Suprapubic skin (tissue), 4 donors: ENCODE measurements around the gene ARTN. TPM values are rescaled to one million over a fixed set of nuclear protein-coding genes. Genes with fewer than 3 reads are reported as not detected.

ENCODE experiments used
- DNase-seq, 2 donors: peaks; one replicate each; pipeline ENCODE4 v3.0.0-alpha.2; 2019; ENCODE audit warnings: low spot score in 2 of 2
- H3K27ac ChIP-seq: fragments of 200-600 bp; sonication (generic); one replicate; pipeline ENCODE4 v1.5.1; 2019
- H3K27me3 ChIP-seq: fragments of 200-600 bp; sonication (generic); one replicate; pipeline ENCODE4 v1.5.1; 2019
- H3K36me3 ChIP-seq: fragments of 200-600 bp; sonication (generic); one replicate; pipeline ENCODE4 v1.5.1; 2019
- H3K4me1 ChIP-seq: fragments of 200-600 bp; sonication (generic); one replicate; pipeline ENCODE4 v1.5.1; 2019
- H3K4me3 ChIP-seq: fragments of 200-600 bp; sonication (generic); one replicate; pipeline ENCODE4 v1.5.1; 2019; ENCODE audit warnings: mild to moderate bottlenecking
- H3K9me3 ChIP-seq: fragments of 200-600 bp; sonication (generic); one replicate; pipeline ENCODE4 v1.5.1; 2019
- CTCF ChIP-seq, 2 donors: fragments of 200-600 bp in 1 of 2; fragments of 450-650 bp in 1 of 2; sonication (generic) in 1 of 2; IDR thresholded peaks; one replicate each; pipeline ENCODE4 v1.5.1; 2016 to 2019; ENCODE audit warnings: antibody characterized with exemption in 2 of 2, mild to moderate bottlenecking in 1 of 2, moderate library complexity in 1 of 2
- EP300 ChIP-seq: sonication (generic); formaldehyde crosslinking; IDR thresholded peaks from one replicate; pipeline ENCODE4 v1.6.1; 2017; ENCODE audit warnings: antibody characterized with exemption
- POLR2A ChIP-seq, 2 donors: fragments of 450-650 bp; IDR thresholded peaks; one replicate each; pipeline ENCODE4 v1.6.1; 2017; ENCODE audit warnings: antibody characterized with exemption in 2 of 2, mild to moderate bottlenecking in 2 of 2, moderate library complexity in 2 of 2
- POLR2AphosphoS5 ChIP-seq, 3 donors: sonication (generic); formaldehyde crosslinking; IDR thresholded peaks; one replicate each; pipeline ENCODE4 v1.6.1; 2017; ENCODE audit warnings: antibody characterized with exemption in 3 of 3
- WGBS: methylation state at CpG from one replicate; pipeline ENCODE4 v1.1.5; 2018; 5-methylcytosine and 5-hydroxymethylcytosine counted together
- total RNA-seq, 4 donors: library from RNA; depleted of rRNA; stranded (reverse); fragments of >200 nt; gene quantifications; one replicate each; pipeline ENCODE4 v1.1.0, GENCODE V29; 2016

ARTN gene
- total RNA-seq, 4 donors from 2014 or later: 0.38 to 0.91 (median 0.72) TPM; not detected in 1

GRCh38 chr1:43968348-43968948 is 34.8 kb downstream of the ARTN start:
- H3K27me3 ChIP-seq: no peaks in the 10 kb centered on the region
- TF ChIP-seq POLR2A (IDR thresholded peaks at IDR 0.05) (no peak), CTCF (IDR thresholded peaks at IDR 0.05) (no peak), POLR2AphosphoS5 (IDR thresholded peaks at IDR 0.05) (no peak), EP300 (no peak)
- H3K4me1 ChIP-seq: peaks cover 23% of the 10 kb centered on the region
- H3K9me3 ChIP-seq: no peaks in the 10 kb centered on the region
- peaks cover 44% of the 10 kb centered on the region for H3K36me3 ChIP-seq
- H3K4me3 ChIP-seq: no peak overlapping the region
- no peak overlapping the region for H3K27ac ChIP-seq
- DNase-seq: no peak
- WGBS: 77% methylated on average over 6 of the region's 6 CpGs

GRCh38 chr1:43969416-43969745 is 35.8 kb downstream of the ARTN start:
- DNase-seq: no peak
- Histone ChIP-seq H3K36me3 (peaks cover 36% of the 10 kb centered on the region), H3K27ac (no peak overlapping the region), H3K4me1 (peaks cover 28% of the 10 kb centered on the region), H3K4me3 (peak overlapping the region; percentile 66), H3K27me3 (no peaks in the 10 kb centered on the region), H3K9me3 (no peaks in the 10 kb centered on the region)
- TF ChIP-seq POLR2A (IDR thresholded peaks at IDR 0.05) (no peak), CTCF (IDR thresholded peaks at IDR 0.05) (no peak), EP300 (no peak), POLR2AphosphoS5 (IDR thresholded peaks at IDR 0.05) (no peak)
- WGBS: 60% methylated on average over 7 of the region's 7 CpGs

- Histone ChIP-seq H3K36me3 (peaks cover 32% of the 10 kb centered on the region), H3K27ac (no peak within 1 kb of the TSS), H3K9me3 (no peaks in the 10 kb centered on the region), H3K4me1 (peaks cover 28% of the 10 kb centered on the region), H3K27me3 (no peaks in the 10 kb centered on the region), H3K4me3 (peak within 1 kb of the TSS; percentile 66)
- TF ChIP-seq CTCF (IDR thresholded peaks at IDR 0.05) (no peak), POLR2AphosphoS5 (IDR thresholded peaks at IDR 0.05) (no peak), EP300 (no peak), POLR2A (IDR thresholded peaks at IDR 0.05) (no peak)
- DNase-seq: peak; percentile 99
- 1% methylated on average over 26 of the region's 47 CpGs for WGBS
Observed at GRCh38 chr1:43969746-43970466, 36.3 kb downstream of the ARTN start, which contains the start of gene DPH2. Gene DPH2, plus strand, starts transcription at chr1:43970010. Its CDS starts 166 bp downstream, at chr1:43970176.

GRCh38 chr1:43970502-43970901 is 36.9 kb downstream of the ARTN start:
- no peak overlapping the region for H3K27ac ChIP-seq
- no peaks in the 10 kb centered on the region for H3K27me3 ChIP-seq
- WGBS: 49% methylated on average over 5 of the region's 5 CpGs
- peaks cover 32% of the 10 kb centered on the region for H3K36me3 ChIP-seq
- H3K4me3 ChIP-seq: peak overlapping the region; percentile 66
- no peaks in the 10 kb centered on the region for H3K9me3 ChIP-seq
- no peak for TF ChIP-seq POLR2AphosphoS5 (IDR thresholded peaks at IDR 0.05)
- TF ChIP-seq CTCF (IDR thresholded peaks at IDR 0.05): no peak
- TF ChIP-seq EP300: no peak
- no peak for TF ChIP-seq POLR2A (IDR thresholded peaks at IDR 0.05)
- DNase-seq: no peak
- peaks cover 31% of the 10 kb centered on the region for H3K4me1 ChIP-seq

GRCh38 chr1:43970911-43971310 is 37.3 kb downstream of the ARTN start:
- whole genome bisulfite sequencing: 90% methylated on average over 9 of the region's 9 CpGs
- Histone ChIP-seq H3K4me1 (peaks cover 35% of the 10 kb centered on the region), H3K9me3 (no peaks in the 10 kb centered on the region), H3K36me3 (peaks cover 31% of the 10 kb centered on the region), H3K27me3 (no peaks in the 10 kb centered on the region), H3K27ac (no peak overlapping the region), H3K4me3 (peak overlapping the region; percentile 66)
- TF ChIP-seq POLR2AphosphoS5 (IDR thresholded peaks at IDR 0.05): no peak
- DNase-seq: no peak
